ENCODE results near the gene GLMP.

GRCh38 chr1:156286061-156286460 is 9.4 kb downstream of the GLMP start:
- no peak for TF ChIP-seq CTCF (conservative IDR thresholded peaks at IDR 0.05)
- no peak for TF ChIP-seq EZH2 (IDR thresholded peaks at IDR 0.05; ENCODE audit: low read depth)
